ENCODE measurements around the gene A3GALT2.

GRCh38 chr1:33275706-33276572 is 45.0 kb downstream of the A3GALT2 start:
- TF ChIP-seq, protein P1, sequence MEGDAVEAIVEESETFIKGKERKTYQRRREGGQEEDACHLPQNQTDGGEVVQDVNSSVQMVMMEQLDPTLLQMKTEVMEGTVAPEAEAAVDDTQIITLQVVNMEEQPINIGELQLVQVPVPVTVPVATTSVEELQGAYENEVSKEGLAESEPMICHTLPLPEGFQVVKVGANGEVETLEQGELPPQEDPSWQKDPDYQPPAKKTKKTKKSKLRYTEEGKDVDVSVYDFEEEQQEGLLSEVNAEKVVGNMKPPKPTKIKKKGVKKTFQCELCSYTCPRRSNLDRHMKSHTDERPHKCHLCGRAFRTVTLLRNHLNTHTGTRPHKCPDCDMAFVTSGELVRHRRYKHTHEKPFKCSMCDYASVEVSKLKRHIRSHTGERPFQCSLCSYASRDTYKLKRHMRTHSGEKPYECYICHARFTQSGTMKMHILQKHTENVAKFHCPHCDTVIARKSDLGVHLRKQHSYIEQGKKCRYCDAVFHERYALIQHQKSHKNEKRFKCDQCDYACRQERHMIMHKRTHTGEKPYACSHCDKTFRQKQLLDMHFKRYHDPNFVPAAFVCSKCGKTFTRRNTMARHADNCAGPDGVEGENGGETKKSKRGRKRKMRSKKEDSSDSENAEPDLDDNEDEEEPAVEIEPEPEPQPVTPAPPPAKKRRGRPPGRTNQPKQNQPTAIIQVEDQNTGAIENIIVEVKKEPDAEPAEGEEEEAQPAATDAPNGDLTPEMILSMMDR (IDR thresholded peaks at IDR 0.05), result no peak
- TF ChIP-seq POLR2AphosphoS5 (IDR thresholded peaks at IDR 0.05; ENCODE audit: low read depth, low read length), result no peak
- no peak for TF ChIP-seq REST (IDR thresholded peaks at IDR 0.05; ENCODE audit: insufficient read depth in 1 of 2, low read depth in 2 of 2, low read length in 1 of 2)
- TF ChIP-seq SIN3A (IDR thresholded peaks at IDR 0.05; ENCODE audit: borderline replicate concordance, insufficient read depth, low read depth, low read length), result no peak
- no peak for TF ChIP-seq TCF7L2 (IDR thresholded peaks at IDR 0.05; ENCODE audit: low read depth, low read length)
